Choroid plexus epithelial cell (primary cell): ENCODE measurements around the gene SUSD6.
"Not testable (repeated sequence)": the region's sequence is repeated elsewhere in the genome, so short reads cannot be mapped to it uniquely, and the experiment has no call there.

Experiments
- DNase-seq: peaks from one replicate; pipeline ENCODE4 v3.0.0-alpha.2; 2010; ENCODE audit warnings: low read depth
- H3K4me3 ChIP-seq: 2 replicates; pipeline ENCODE4 v1.5.1; 2011; ENCODE audit warnings: low read depth, mild to moderate bottlenecking, control low read depth, low read length, moderate library complexity
- CTCF ChIP-seq: conservative IDR thresholded peaks from 2 replicates; pipeline ENCODE4 v1.5.1; 2011; ENCODE audit warnings: low read depth, mild to moderate bottlenecking, control low read depth, inconsistent platforms, low read length, moderate library complexity

Gene SUSD6

GRCh38 chr14:69719501-69719951, 108.1 kb downstream of the SUSD6 start:
- DNase-seq = peak; percentile 98
- H3K4me3 ChIP-seq = no peak overlapping the region
- peak; percentile 9 for TF ChIP-seq CTCF

- peak; percentile 10 for TF ChIP-seq CTCF
- H3K4me3 ChIP-seq = no peak overlapping the region
- peak; percentile 33 for DNase-seq
Observed at GRCh38 chr14:69720912-69721311, 109.5 kb downstream of the SUSD6 start.

- peak overlapping the region; percentile 52 for H3K4me3 ChIP-seq
- peak; percentile 76 for DNase-seq
- TF ChIP-seq CTCF = peak; percentile 98
Observed at GRCh38 chr14:69726761-69727511, 115.5 kb downstream of the SUSD6 start.

GRCh38 chr14:69727860-69728259, 116.5 kb downstream of the SUSD6 start:
- H3K4me3 ChIP-seq = no peak overlapping the region
- no peak for TF ChIP-seq CTCF
- DNase-seq = no peak

- not testable (repeated sequence) for H3K4me3 ChIP-seq, DNase-seq
Observed at GRCh38 chr14:69731919-69732598, 120.7 kb downstream of the SUSD6 start.

GRCh38 chr14:69736405-69736804, 125.0 kb downstream of the SUSD6 start:
- not testable (repeated sequence) for DNase-seq, H3K4me3 ChIP-seq

GRCh38 chr14:69741055-69741454, 129.7 kb downstream of the SUSD6 start:
- no peak for TF ChIP-seq CTCF
- H3K4me3 ChIP-seq = no peak overlapping the region
- no peak for DNase-seq

GRCh38 chr14:69749956-69750355, 138.6 kb downstream of the SUSD6 start:
- no peak overlapping the region for H3K4me3 ChIP-seq
- TF ChIP-seq CTCF = no peak

More at GRCh38 chr14:69749956-69750355, 138.6 kb downstream of the SUSD6 start:
- no peak for DNase-seq
